ENCODE data around the gene ETV6.

ETV6 gene

DNA sequence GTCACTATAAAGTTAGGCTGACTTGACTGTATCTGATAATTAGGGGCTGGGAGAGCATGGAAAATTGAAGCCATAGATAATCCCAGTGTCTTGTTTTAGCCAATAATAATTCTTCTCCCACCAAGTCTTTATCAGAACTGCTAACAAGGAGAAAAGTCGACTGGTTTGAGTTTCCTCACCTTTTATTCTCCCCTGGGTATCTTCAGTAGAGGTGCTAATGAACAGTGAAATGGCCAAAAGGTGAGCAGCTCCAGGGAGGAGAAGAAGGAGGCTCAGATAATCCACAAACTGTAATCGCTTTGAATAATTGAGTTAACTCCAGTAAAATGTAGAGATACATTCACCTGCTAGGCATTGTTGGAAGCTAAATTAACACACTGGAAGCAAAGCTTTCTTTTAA is 72.6 kb downstream of the ETV6 start:
- no peak for FAIRE-seq

DNA sequence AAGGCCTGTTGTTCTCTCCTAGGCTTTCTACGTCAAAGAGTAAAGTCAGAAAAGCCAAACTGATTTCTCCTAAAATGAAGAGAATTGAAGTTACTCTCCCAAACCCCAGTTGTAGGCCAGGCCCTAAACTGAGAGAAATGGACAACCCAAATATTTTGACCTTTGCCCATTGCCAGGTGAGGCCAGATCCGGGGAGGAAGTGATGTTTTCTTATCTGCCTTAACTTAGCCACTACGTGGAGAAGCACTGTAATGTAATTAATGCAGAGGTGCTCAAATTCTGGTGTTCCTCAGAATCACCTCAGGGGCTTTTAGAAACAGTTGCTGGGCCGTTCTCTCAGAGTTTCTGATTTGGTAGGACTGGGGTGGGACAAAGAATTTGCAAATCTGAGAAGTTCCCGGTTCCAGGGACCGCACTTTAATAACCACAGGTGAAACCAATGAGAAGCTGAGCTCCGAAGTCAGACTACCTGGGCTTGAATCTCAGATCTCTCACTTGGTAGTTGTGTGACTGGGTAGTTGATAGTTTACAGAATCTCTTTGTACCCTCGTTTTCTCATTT is 73.2 kb downstream of the ETV6 start:
- no peak for FAIRE-seq

GRCh38 chr12:11723993-11724392 is 74.5 kb downstream of the ETV6 start:
- no peak for FAIRE-seq

GRCh38 chr12:11724888-11725311 is 75.4 kb downstream of the ETV6 start:
- peak; percentile 26 for FAIRE-seq

DNA sequence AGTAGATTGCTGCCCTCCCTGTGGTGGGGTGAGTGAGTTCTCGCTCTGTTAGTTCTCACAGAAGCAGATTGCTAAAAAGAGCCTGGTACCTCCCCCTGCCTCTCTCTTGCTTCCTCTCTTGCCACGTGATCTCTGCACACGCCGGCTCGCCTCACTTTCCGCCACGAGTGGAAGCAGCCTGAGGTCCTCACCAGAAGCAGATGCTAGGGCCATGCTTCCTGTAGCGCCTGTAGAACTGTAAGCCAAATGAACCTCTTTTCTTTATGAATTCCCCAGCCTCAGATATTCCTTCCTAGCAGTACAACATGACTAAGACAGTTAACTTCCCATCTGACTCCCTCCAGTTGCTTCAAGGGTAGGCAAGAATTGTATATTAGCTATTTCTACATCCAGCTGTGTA is 76.2 kb downstream of the ETV6 start:
- no peak for FAIRE-seq

DNA sequence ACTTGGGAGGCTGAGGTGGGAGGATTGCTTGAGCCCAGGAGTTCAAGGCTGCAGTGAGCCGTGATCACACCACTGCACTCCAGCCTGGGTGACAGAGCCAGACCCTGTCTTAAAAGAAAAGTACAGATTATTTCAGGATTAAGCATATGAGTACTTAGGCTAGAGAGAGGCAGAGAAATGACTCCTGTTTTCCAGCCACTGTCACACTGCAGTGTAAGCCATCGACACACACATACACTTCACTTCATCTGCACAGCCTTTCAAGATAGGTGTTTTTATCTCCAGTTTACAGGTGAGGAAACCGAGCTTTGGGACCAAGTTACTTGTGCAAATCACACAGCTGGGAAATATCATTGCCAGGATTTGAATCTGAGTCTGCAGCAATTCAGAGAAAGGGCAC is 77.2 kb downstream of the ETV6 start:
- no peak for FAIRE-seq

DNA sequence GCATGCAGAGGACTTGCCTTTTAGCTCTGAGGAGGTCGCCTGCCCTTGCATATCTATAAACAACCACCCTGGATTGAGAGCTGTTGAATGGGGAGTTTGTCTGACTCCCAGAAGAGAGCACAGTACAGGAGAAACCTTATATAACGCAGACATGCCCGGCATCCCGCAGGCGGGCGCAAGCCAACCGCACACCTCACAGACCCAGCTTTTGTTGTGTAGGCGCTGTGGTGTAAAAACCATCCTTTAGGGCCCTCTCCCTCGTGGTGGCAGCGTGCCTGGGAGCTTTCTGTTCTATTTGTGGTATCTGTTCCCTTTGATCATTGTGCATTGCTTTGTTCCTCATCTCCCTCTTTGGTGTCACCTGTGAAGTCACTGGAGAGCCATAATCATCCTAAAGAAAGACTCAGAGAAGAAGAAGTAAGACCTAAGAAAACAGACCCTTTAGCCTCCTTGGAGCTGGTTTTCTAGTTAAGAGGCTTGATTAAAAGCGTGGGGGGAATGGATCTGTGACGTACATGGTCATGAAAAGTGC is 77.7 kb downstream of the ETV6 start:
- FAIRE-seq = no peak

DNA sequence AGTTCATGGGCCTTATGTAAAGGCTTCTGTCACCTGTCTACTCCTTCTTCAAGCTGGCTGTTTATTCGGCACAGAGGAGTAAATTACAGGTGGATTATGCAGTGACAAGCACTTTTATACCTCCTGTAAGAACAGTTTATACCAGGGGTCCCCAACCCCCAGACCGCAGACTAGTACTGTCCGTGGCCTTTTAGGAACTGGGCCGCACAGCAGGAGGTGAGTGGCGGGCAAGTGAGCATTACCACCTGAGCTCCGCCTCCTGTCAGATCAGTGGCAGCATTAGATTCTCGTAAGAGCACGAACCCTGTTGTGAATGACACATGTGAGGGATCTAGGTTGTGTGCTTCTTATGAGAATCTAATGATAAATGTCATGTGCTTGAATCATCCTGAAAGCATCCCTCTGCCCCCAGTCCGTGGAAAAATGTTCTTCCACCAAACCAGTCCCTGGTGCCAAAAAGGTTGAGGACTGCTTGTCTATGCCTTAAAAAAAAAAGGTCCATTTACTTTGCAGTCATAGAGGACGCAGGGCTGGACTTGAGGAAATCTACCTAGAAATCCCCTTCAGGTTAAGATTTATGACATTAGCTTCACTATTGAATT is 78.8 kb downstream of the ETV6 start:
- no peak for FAIRE-seq

- no peak for FAIRE-seq
Measured at GRCh38 chr12:11729008-11729407, 79.5 kb downstream of the ETV6 start.

GRCh38 chr12:11729439-11730150 is 80.1 kb downstream of the ETV6 start:
- no peak for FAIRE-seq

GRCh38 chr12:11730299-11731041 is 81.0 kb downstream of the ETV6 start:
- no peak for FAIRE-seq

GRCh38 chr12:11731042-11731357 is 81.5 kb downstream of the ETV6 start:
- no peak for FAIRE-seq

- FAIRE-seq = no peak
Measured at GRCh38 chr12:11731455-11731854, 82.0 kb downstream of the ETV6 start.

DNA sequence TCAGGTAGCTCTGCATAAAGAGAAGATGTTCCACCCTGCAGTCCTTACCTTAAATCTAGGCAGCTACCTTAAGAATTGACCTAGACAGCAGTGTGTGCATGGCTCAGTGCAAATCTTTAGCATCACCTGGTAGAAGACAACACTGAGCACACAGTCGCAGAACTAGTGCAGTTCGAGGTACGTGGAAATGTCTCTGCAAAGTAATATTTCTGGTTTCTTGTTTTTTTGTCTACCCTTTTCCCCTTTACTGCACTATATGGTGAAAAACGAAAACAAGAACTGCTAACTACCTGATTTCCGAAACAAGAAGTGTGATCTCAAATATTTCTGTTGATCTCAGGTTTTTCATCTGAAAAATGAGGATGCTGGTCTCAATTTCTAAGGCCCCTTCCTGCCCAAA is 82.5 kb downstream of the ETV6 start:
- FAIRE-seq = no peak

- FAIRE-seq = no peak
Measured at GRCh38 chr12:11732715-11733114, 83.2 kb downstream of the ETV6 start.

DNA sequence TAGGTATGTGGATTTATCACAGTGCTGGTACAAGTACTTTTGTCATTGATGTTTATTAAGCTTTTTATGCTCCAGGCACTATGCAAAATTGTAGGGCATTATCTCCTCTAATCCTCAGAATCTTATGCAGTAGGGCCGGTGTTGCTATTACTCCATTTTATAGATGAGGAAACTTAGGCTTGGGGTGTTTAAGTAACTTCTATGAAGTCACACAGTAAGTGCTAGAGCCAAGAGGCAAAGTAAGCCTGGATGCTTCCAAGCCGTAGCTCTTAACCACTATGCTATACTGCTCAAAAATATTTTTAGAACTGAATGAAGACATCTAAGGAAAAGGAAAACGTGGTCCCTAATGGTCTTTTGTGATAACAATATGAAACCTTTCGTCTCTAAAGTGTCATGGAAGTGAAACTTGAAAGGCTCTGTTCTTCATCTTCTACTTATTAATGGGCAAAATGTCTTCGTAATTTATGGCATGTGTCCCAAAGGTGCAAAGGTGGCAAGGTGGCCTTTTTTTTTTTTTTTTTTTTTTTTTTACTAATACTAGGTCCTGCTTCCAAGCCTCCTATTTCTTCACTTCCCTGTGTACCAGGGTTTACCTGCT is 85.2 kb downstream of the ETV6 start:
- no peak for FAIRE-seq

DNA sequence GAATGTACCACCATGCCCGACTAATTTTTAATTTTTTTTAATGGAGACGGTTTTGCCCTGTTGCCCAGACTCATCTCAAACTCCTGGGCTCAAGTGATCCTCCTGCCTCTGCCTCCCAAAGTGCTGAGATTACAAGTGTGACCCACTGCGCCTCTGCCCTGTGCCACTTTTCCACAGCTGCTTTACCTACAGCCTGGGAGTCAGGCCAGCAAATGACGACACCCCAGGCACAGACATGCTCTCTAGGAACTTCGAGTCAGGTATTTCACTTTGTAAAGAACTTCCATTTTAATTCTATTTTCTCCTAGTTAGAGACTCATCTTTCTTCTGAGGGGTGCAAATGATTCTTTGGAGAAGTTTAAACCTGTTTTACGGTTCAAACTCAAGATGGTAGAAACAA is 89.0 kb downstream of the ETV6 start:
- no peak for FAIRE-seq

- no peak for FAIRE-seq
Measured at GRCh38 chr12:11739980-11740577, 90.6 kb downstream of the ETV6 start.

- FAIRE-seq = no peak
Measured at GRCh38 chr12:11741434-11742092, 92.1 kb downstream of the ETV6 start.

DNA sequence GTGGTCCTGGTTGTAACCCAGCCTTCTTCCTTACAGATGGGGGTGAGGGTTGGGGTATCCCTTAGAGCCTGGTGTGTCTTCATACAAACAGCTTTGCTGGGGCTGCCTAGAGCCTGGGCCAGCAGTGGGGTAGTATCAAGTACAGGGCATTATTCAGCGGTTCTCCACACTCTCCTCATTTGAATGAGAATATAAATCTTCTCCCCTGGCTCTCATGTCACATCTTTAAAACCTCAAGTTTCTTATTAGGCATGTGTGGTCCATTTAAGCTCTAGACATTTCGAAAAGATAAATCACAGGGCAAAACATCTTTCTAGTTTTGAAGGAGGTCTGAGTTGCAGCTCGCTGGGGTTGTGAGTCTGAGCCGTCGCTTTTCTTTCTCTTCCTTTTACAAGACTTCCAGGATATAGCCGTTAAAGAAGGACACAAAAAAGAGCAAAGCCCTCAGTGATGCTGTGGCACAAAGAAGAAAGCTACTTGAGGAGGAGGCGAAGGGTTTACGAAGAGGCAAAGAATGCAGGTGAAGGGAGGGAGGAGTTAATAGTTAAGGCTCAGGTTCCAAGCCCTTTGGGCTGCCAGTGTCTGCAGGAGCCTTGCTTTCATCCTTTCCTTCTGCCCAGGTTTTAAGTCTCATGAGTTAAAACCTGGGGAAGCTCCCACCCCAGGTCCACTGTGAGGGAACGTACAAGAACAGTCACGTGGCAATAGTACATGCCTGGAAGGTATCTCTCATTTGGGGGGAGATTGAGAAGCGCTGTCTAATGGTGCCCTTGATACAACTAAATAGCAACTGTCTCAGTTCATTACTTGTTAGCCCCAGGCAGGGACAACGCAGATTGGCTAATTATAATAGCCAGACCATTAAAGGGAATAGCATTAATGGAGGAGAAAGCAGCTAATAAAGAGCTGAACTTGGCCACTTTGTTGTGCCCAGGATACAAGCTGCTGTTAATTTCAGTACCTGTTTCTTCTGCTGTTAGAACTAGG is 94.2 kb downstream of the ETV6 start:
- FAIRE-seq = no peak

GRCh38 chr12:11744410-11744801 is 94.9 kb downstream of the ETV6 start:
- no peak for FAIRE-seq
